Left forelimb (tissue), 1 donor: ENCODE data around the gene RFPL2.
"Not testable (repeated sequence)": the region's sequence is repeated elsewhere in the genome, so short reads cannot be mapped to it uniquely, and the experiment has no call there.

Experiments
- DNase-seq: peaks from one replicate; pipeline ENCODE4 v3.0.0-alpha.2; 2018; ENCODE audit warnings: low spot score

The RFPL2 gene

GRCh38 chr22:32205974-32206773 lies 1.3 kb upstream of the RFPL2 start:
- no peak for DNase-seq

- no peak for DNase-seq
Observed at GRCh38 chr22:32204040-32204855, 625 bp downstream of the RFPL2 start.

- DNase-seq, result no peak
Observed at GRCh38 chr22:32203181-32204039, 1.5 kb downstream of the RFPL2 start.

GRCh38 chr22:32202539-32203180 lies 2.2 kb downstream of the RFPL2 start:
- no peak for DNase-seq

GRCh38 chr22:32202161-32202538 lies 2.7 kb downstream of the RFPL2 start:
- DNase-seq, result no peak

- no peak for DNase-seq
Observed at GRCh38 chr22:32200752-32201151, 4.1 kb downstream of the RFPL2 start.

GRCh38 chr22:32199961-32200360 lies 4.9 kb downstream of the RFPL2 start:
- DNase-seq, result no peak

- no peak for DNase-seq
Observed at GRCh38 chr22:32199341-32199740, 5.5 kb downstream of the RFPL2 start.

GRCh38 chr22:32197553-32198226 lies 7.2 kb downstream of the RFPL2 start:
- not testable (repeated sequence) for DNase-seq

GRCh38 chr22:32195900-32196299 lies 9.0 kb downstream of the RFPL2 start:
- DNase-seq, result not testable (repeated sequence)

GRCh38 chr22:32193346-32193745 lies 11.5 kb downstream of the RFPL2 start:
- not testable (repeated sequence) for DNase-seq

GRCh38 chr22:32191021-32191420 lies 13.9 kb downstream of the RFPL2 start:
- DNase-seq, result not testable (repeated sequence)

GRCh38 chr22:32185821-32186220 lies 19.1 kb downstream of the RFPL2 start:
- no peak for DNase-seq

- DNase-seq, result no peak
Observed at GRCh38 chr22:32183625-32184024, 21.2 kb downstream of the RFPL2 start.

- no peak for DNase-seq
Observed at GRCh38 chr22:32181043-32181442, 23.8 kb downstream of the RFPL2 start.

- DNase-seq, result no peak
Observed at GRCh38 chr22:32177221-32177765, 27.6 kb downstream of the RFPL2 start.

- no peak for DNase-seq
Observed at GRCh38 chr22:32175683-32176644, 28.9 kb downstream of the RFPL2 start.

GRCh38 chr22:32175115-32175514 lies 29.8 kb downstream of the RFPL2 start:
- DNase-seq, result no peak

- DNase-seq, result no peak
Observed at GRCh38 chr22:32165681-32166080, 39.2 kb downstream of the RFPL2 start.
